ENCODE results near the gene ZIC2.

ZIC2 gene

GRCh38 chr13:99960663-99961311 lies 20.8 kb upstream of the ZIC2 start:
- no peak for DNase-seq

GRCh38 chr13:99961636-99962035 lies 19.9 kb upstream of the ZIC2 start:
- no peak for DNase-seq

GRCh38 chr13:99962242-99962641 lies 19.3 kb upstream of the ZIC2 start:
- DNase-seq, result no peak

- DNase-seq, result no peak
Measured at GRCh38 chr13:99963816-99964339, 17.7 kb upstream of the ZIC2 start.

GRCh38 chr13:99965329-99966000 lies 16.1 kb upstream of the ZIC2 start:
- DNase-seq, result no peak

GRCh38 chr13:99966064-99966805 lies 15.3 kb upstream of the ZIC2 start:
- DNase-seq, result no peak

GRCh38 chr13:99967498-99967868 lies 14.1 kb upstream of the ZIC2 start:
- DNase-seq, result no peak

- DNase-seq, result no peak
Measured at GRCh38 chr13:99967869-99968520, 13.6 kb upstream of the ZIC2 start.

- DNase-seq, result no peak
Measured at GRCh38 chr13:99968521-99969452, 12.8 kb upstream of the ZIC2 start.

- DNase-seq, result no peak
Measured at GRCh38 chr13:99969453-99969918, 12.1 kb upstream of the ZIC2 start.

- peak in 1 of 2 donors; percentile 41 for DNase-seq
Measured at GRCh38 chr13:99969919-99970650, 11.5 kb upstream of the ZIC2 start.

GRCh38 chr13:99970651-99971575 lies 10.7 kb upstream of the ZIC2 start:
- no peak for DNase-seq

- DNase-seq, result no peak
Measured at GRCh38 chr13:99971576-99972189, 9.9 kb upstream of the ZIC2 start, which contains the start of gene ZIC5. TSS of gene ZIC5 (minus strand) at chr13:99971767. CDS start at chr13:99971603, 164 bp downstream.

GRCh38 chr13:99972190-99972731 lies 9.3 kb upstream of the ZIC2 start:
- DNase-seq, result no peak

GRCh38 chr13:99973163-99973807 lies 8.3 kb upstream of the ZIC2 start:
- no peak for DNase-seq

GRCh38 chr13:99973808-99974185 lies 7.8 kb upstream of the ZIC2 start:
- no peak for DNase-seq

- DNase-seq, result no peak
Measured at GRCh38 chr13:99974296-99974938, 7.2 kb upstream of the ZIC2 start.

- DNase-seq, result no peak
Measured at GRCh38 chr13:99974939-99975561, 6.5 kb upstream of the ZIC2 start.
